ENCODE data around the gene PPP6C.

GRCh38 chr9:125227761-125228160, 38.2 kb upstream of the PPP6C start:
- TF ChIP-seq CTCF (conservative IDR thresholded peaks at IDR 0.05; ENCODE audit: low read depth, low read length) (no peak), EZH2 (IDR thresholded peaks at IDR 0.05; ENCODE audit: borderline replicate concordance, low read depth, low read length, poor library complexity, severe bottlenecking) (no peak)

Data from A673 (cell line).